ENCODE measurements around the gene TMEM116.
"Not testable (repeated sequence)": the region's sequence is repeated elsewhere in the genome, so short reads cannot be mapped to it uniquely, and the experiment has no call there.

Gene TMEM116

GRCh38 chr12:111975161-111975931 lies 37.6 kb downstream of the TMEM116 start:
- no peak for DNase-seq

GRCh38 chr12:111971800-111972199 lies 41.2 kb downstream of the TMEM116 start:
- peak; percentile 44 for DNase-seq

- DNase-seq, result no peak
Observed at GRCh38 chr12:111964935-111965334, 48.0 kb downstream of the TMEM116 start.

GRCh38 chr12:111959518-111959917 lies 53.4 kb downstream of the TMEM116 start:
- not testable (repeated sequence) for DNase-seq

GRCh38 chr12:111957224-111957623 lies 55.7 kb downstream of the TMEM116 start:
- DNase-seq, result not testable (repeated sequence)

- DNase-seq, result no peak
Observed at GRCh38 chr12:111954969-111955368, 58.0 kb downstream of the TMEM116 start.

- no peak for DNase-seq
Observed at GRCh38 chr12:111953455-111953854, 59.5 kb downstream of the TMEM116 start.

- not testable (repeated sequence) for DNase-seq
Observed at GRCh38 chr12:111952084-111952787, 60.7 kb downstream of the TMEM116 start.

GRCh38 chr12:111950961-111951676 lies 61.8 kb downstream of the TMEM116 start:
- DNase-seq, result peak; percentile 47

GRCh38 chr12:111943929-111944328 lies 69.0 kb downstream of the TMEM116 start:
- no peak for DNase-seq

- DNase-seq, result no peak
Observed at GRCh38 chr12:111942557-111942956, 70.4 kb downstream of the TMEM116 start.

GRCh38 chr12:111937429-111937828 lies 75.5 kb downstream of the TMEM116 start:
- DNase-seq, result no peak

- no peak for DNase-seq
Observed at GRCh38 chr12:111936869-111937268, 76.1 kb downstream of the TMEM116 start.

GRCh38 chr12:111932241-111932640 lies 80.7 kb downstream of the TMEM116 start:
- DNase-seq, result no peak

- no peak for DNase-seq
Observed at GRCh38 chr12:111927346-111927745, 85.6 kb downstream of the TMEM116 start.

- no peak for DNase-seq
Observed at GRCh38 chr12:111926631-111927030, 86.3 kb downstream of the TMEM116 start.

- DNase-seq, result no peak
Observed at GRCh38 chr12:111925171-111925570, 87.8 kb downstream of the TMEM116 start.

GRCh38 chr12:111907740-111908139 lies 105.2 kb downstream of the TMEM116 start:
- DNase-seq, result no peak

GRCh38 chr12:111905502-111905901 lies 107.5 kb downstream of the TMEM116 start:
- DNase-seq, result no peak

GRCh38 chr12:111904446-111904975 lies 108.5 kb downstream of the TMEM116 start:
- DNase-seq, result no peak

GRCh38 chr12:111901182-111901581 lies 111.8 kb downstream of the TMEM116 start:
- DNase-seq, result no peak

GRCh38 chr12:111894556-111894955 lies 118.4 kb downstream of the TMEM116 start:
- no peak for DNase-seq

GRCh38 chr12:111893287-111893686 lies 119.7 kb downstream of the TMEM116 start:
- no peak for DNase-seq
